HEK293 (cell line): ENCODE measurements around the gene CCBE1.

Experiments used
- CTCF ChIA-PET: fragments of 350-600 bp; formaldehyde crosslinking; extraction: SDS; loops from one replicate; lab custom pipeline; 2021; ENCODE audit warnings: antibody characterized with exemption; lab: Yijun Ruan, JAX
- POLR2A ChIA-PET: fragments of 300-600 bp; formaldehyde crosslinking; extraction: SDS; loops from one replicate; lab custom pipeline; 2020; ENCODE audit warnings: antibody characterized with exemption, inconsistent platforms; lab: Yijun Ruan, JAX
- H3K27ac ChIP-seq: fragments of 200-500 bp; sonication (Bioruptor generic); 2 replicates; pipeline ENCODE4 v1.5.1; 2014; ENCODE audit warnings: low read depth, low read length, control low read depth, inconsistent platforms; ENCODE audit errors: extremely low read depth
- H3K36me3 ChIP-seq, 2 experiments: fragments of 200-500 bp in 1 of 2; sonication (Bioruptor generic) in 1 of 2; 1 replicate in 1 of 2; 2 replicates in 1 of 2; pipeline ENCODE4 v1.5.1; 2014 to 2017; ENCODE audit warnings: inconsistent platforms in 2 of 2, low read length in 2 of 2; ENCODE audit not compliant: control insufficient read depth in 2 of 2, insufficient read depth in 1 of 2
- H3K4me1 ChIP-seq: fragments of 200-500 bp; sonication (Bioruptor generic); 2 replicates; pipeline ENCODE4 v1.5.1; 2014; ENCODE audit warnings: mild to moderate bottlenecking, low read length, inconsistent platforms; ENCODE audit not compliant: control insufficient read depth, insufficient read depth
- H3K4me3 ChIP-seq: 2 replicates; pipeline ENCODE4 v1.5.1; 2011; ENCODE audit warnings: low read depth, mild to moderate bottlenecking, control low read depth, low read length, moderate library complexity
- H3K9me3 ChIP-seq: fragments of 200-500 bp; sonication (Bioruptor generic); 2 replicates; pipeline ENCODE4 v1.5.1; 2014; ENCODE audit warnings: low read depth, low read length, inconsistent platforms; ENCODE audit not compliant: control insufficient read depth, insufficient read depth
- GLI2 ChIP-seq: fragments of 450-650 bp; formaldehyde crosslinking; IDR thresholded peaks from 2 replicates; pipeline ENCODE4; 2017; ENCODE audit warnings: missing biosample characterization, missing genetic modification characterization, low read depth, borderline replicate concordance
- GLIS1 ChIP-seq: fragments of 450-650 bp; formaldehyde crosslinking; IDR thresholded peaks from 2 replicates; pipeline ENCODE4 v1.5.1; 2016; ENCODE audit warnings: missing biosample characterization, missing genetic modification characterization
- GLIS2 ChIP-seq: fragments of 450-650 bp; formaldehyde crosslinking; IDR thresholded peaks from 2 replicates; pipeline ENCODE4 v1.5.1; 2016; ENCODE audit warnings: missing biosample characterization, missing genetic modification characterization
- KLF7 ChIP-seq: fragments of 450-650 bp; formaldehyde crosslinking; IDR thresholded peaks from 2 replicates; pipeline ENCODE4 v1.5.1; 2016; ENCODE audit warnings: missing biosample characterization, missing genetic modification characterization, borderline replicate concordance
- SCRT1 ChIP-seq: fragments of 450-650 bp; formaldehyde crosslinking; IDR thresholded peaks from 2 replicates; pipeline ENCODE4 v1.5.1; 2016; ENCODE audit warnings: missing biosample characterization, missing genetic modification characterization, borderline replicate concordance
- SP2 ChIP-seq: fragments of 450-650 bp; formaldehyde crosslinking; IDR thresholded peaks from 2 replicates; pipeline ENCODE4 v1.5.1; 2016; ENCODE audit warnings: missing biosample characterization, missing genetic modification characterization
- TCF7L2 ChIP-seq: IDR thresholded peaks from 2 replicates; pipeline ENCODE4 v1.6.1; 2011; ENCODE audit warnings: low read depth, mild to moderate bottlenecking, inconsistent platforms, low read length, moderate library complexity, borderline replicate concordance
- ZBTB1 ChIP-seq: fragments of 450-650 bp; formaldehyde crosslinking; IDR thresholded peaks from 2 replicates; pipeline ENCODE4 v1.5.1; 2016; ENCODE audit warnings: missing biosample characterization, missing genetic modification characterization
- ZBTB48 ChIP-seq: fragments of 450-650 bp; formaldehyde crosslinking; IDR thresholded peaks from 2 replicates; pipeline ENCODE4 v1.5.1; 2016; ENCODE audit warnings: missing biosample characterization, missing genetic modification characterization
- ZBTB7A ChIP-seq: fragments of 450-650 bp; formaldehyde crosslinking; IDR thresholded peaks from 2 replicates; pipeline ENCODE4 v1.5.1; 2016; ENCODE audit warnings: low read depth, missing biosample characterization, missing genetic modification characterization
- ZNF121 ChIP-seq: fragments of 450-650 bp; formaldehyde crosslinking; IDR thresholded peaks from 2 replicates; pipeline ENCODE4 v1.5.1; 2016; ENCODE audit warnings: missing biosample characterization, missing genetic modification characterization
- ZNF221 ChIP-seq: fragments of 450-650 bp; formaldehyde crosslinking; IDR thresholded peaks from 2 replicates; pipeline ENCODE4 v1.5.1; 2017; ENCODE audit warnings: missing biosample characterization, missing genetic modification characterization, borderline replicate concordance
- ZNF239 ChIP-seq: fragments of 450-650 bp; formaldehyde crosslinking; IDR thresholded peaks from 2 replicates; pipeline ENCODE4 v1.5.1; 2016; ENCODE audit warnings: missing biosample characterization, missing genetic modification characterization
- ZNF248 ChIP-seq: fragments of 450-650 bp; formaldehyde crosslinking; IDR thresholded peaks from 2 replicates; pipeline ENCODE4 v1.5.1; 2017; ENCODE audit warnings: missing biosample characterization, missing genetic modification characterization
- ZNF302 ChIP-seq: fragments of 450-650 bp; formaldehyde crosslinking; IDR thresholded peaks from 2 replicates; pipeline ENCODE4 v1.5.1; 2016; ENCODE audit warnings: missing biosample characterization, missing genetic modification characterization, low read depth
- ZNF416 ChIP-seq: fragments of 450-650 bp; formaldehyde crosslinking; IDR thresholded peaks from 2 replicates; pipeline ENCODE4 v1.5.1; 2016; ENCODE audit warnings: missing biosample characterization, missing genetic modification characterization
- ZNF561 ChIP-seq: fragments of 450-650 bp; IDR thresholded peaks from 2 replicates; pipeline ENCODE4 v1.5.1; 2018; ENCODE audit warnings: missing biosample characterization, missing genetic modification characterization, borderline replicate concordance
- ZNF776 ChIP-seq: fragments of 450-650 bp; formaldehyde crosslinking; IDR thresholded peaks from 2 replicates; pipeline ENCODE4 v1.5.0; 2017; ENCODE audit warnings: missing biosample characterization, missing genetic modification characterization, borderline replicate concordance
- ZSCAN23 ChIP-seq: fragments of 450-650 bp; formaldehyde crosslinking; IDR thresholded peaks from 2 replicates; pipeline ENCODE4 v1.5.1; 2016; ENCODE audit warnings: missing biosample characterization, missing genetic modification characterization
- TF ChIP-seq, protein P1 (sequence below): fragments of 450-650 bp; formaldehyde crosslinking; IDR thresholded peaks from 2 replicates; pipeline ENCODE4 v1.5.1; 2017; ENCODE audit warnings: missing biosample characterization, missing genetic modification characterization
- TF ChIP-seq, protein P2 (sequence below): fragments of 450-650 bp; formaldehyde crosslinking; IDR thresholded peaks from 2 replicates; pipeline ENCODE4 v1.5.1; 2016; ENCODE audit warnings: missing biosample characterization, missing genetic modification characterization
- TF ChIP-seq, protein P3 (sequence below): fragments of 450-650 bp; formaldehyde crosslinking; IDR thresholded peaks from 2 replicates; pipeline ENCODE4 v1.5.1; 2017; ENCODE audit warnings: missing biosample characterization, missing genetic modification characterization
- TF ChIP-seq, protein P4 (sequence below): fragments of 450-650 bp; formaldehyde crosslinking; IDR thresholded peaks from 2 replicates; pipeline ENCODE4 v1.5.1; 2016; ENCODE audit warnings: missing biosample characterization, missing genetic modification characterization
- TF ChIP-seq, protein P5 (sequence below): fragments of 450-650 bp; formaldehyde crosslinking; IDR thresholded peaks from 2 replicates; pipeline ENCODE4 v1.5.1; 2016; ENCODE audit warnings: missing biosample characterization, missing genetic modification characterization
- TF ChIP-seq, protein P6 (sequence below): fragments of 450-650 bp; formaldehyde crosslinking; IDR thresholded peaks from 2 replicates; pipeline ENCODE4 v1.5.1; 2016; ENCODE audit warnings: missing biosample characterization, missing genetic modification characterization, borderline replicate concordance

The CCBE1 gene

DNA sequence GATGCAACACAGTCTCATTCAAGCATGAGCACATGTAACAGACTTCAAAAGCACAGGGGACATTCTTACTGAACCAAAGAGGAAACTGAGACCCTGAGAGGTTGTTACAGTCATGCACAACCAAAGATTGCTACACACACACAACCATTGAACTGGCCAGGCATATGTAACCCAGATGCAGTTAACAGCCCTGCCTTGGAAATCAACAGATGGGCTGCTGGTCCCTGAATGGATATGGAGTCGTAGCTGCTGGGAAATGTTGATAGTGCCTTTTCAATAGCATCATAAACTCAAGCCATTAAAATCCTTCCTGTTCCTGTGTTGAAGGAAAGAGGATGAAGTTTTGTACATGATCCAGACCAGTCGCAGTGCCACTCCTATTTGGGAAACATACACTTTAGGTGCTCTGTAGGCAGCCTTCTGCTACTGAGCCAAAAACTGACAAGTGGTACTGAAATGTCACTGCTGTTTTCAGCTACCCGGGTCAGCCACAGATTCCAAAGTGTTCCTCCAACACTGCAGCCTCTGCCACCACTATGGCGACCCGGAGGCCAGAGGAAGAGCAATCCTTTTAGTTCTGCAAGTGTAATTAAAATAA, 143.9 kb downstream of the CCBE1 start:
- ChIA-PET POLR2A (no interaction called here), CTCF (interaction anchor here (0.6 to 1.1 kb wide), 2 partner anchors 78 to 97 kb away, joined by 3 read pairs; no protein-coding TSS in a partner anchor)
- Histone ChIP-seq H3K4me1 (no peaks in the 10 kb centered on the region), H3K4me3 (no peak overlapping the region), H3K36me3 (no peaks in the 10 kb centered on the region), H3K27ac (no peak overlapping the region), H3K9me3 (no peaks in the 10 kb centered on the region)
- TF ChIP-seq ZNF121 (no peak), ZSCAN23 (tag by site-specific recombination) (no peak), ZBTB48 (tag by site-specific recombination) (no peak), TCF7L2 (no peak), ZBTB1 (tag by site-specific recombination) (no peak), ZNF302 (tag by site-specific recombination) (no peak), ZBTB7A (no peak), GLI2 (tag by site-specific recombination) (no peak), GLIS2 (no peak), ZNF239 (tag by site-specific recombination) (no peak), GLIS1 (tag by site-specific recombination) (no peak), ZNF221 (tag by site-specific recombination) (no peak), SCRT1 (no peak), ZNF561 (no peak), ZNF776 (no peak), ZNF248 (tag by site-specific recombination) (no peak)
- TF ChIP-seq, protein P1, sequence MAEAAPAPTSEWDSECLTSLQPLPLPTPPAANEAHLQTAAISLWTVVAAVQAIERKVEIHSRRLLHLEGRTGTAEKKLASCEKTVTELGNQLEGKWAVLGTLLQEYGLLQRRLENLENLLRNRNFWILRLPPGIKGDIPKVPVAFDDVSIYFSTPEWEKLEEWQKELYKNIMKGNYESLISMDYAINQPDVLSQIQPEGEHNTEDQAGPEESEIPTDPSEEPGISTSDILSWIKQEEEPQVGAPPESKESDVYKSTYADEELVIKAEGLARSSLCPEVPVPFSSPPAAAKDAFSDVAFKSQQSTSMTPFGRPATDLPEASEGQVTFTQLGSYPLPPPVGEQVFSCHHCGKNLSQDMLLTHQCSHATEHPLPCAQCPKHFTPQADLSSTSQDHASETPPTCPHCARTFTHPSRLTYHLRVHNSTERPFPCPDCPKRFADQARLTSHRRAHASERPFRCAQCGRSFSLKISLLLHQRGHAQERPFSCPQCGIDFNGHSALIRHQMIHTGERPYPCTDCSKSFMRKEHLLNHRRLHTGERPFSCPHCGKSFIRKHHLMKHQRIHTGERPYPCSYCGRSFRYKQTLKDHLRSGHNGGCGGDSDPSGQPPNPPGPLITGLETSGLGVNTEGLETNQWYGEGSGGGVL (tag by site-specific recombination) = no peak
- TF ChIP-seq, protein P2, sequence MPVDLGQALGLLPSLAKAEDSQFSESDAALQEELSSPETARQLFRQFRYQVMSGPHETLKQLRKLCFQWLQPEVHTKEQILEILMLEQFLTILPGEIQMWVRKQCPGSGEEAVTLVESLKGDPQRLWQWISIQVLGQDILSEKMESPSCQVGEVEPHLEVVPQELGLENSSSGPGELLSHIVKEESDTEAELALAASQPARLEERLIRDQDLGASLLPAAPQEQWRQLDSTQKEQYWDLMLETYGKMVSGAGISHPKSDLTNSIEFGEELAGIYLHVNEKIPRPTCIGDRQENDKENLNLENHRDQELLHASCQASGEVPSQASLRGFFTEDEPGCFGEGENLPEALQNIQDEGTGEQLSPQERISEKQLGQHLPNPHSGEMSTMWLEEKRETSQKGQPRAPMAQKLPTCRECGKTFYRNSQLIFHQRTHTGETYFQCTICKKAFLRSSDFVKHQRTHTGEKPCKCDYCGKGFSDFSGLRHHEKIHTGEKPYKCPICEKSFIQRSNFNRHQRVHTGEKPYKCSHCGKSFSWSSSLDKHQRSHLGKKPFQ (tag by site-specific recombination) = no peak
- TF ChIP-seq, protein P3, sequence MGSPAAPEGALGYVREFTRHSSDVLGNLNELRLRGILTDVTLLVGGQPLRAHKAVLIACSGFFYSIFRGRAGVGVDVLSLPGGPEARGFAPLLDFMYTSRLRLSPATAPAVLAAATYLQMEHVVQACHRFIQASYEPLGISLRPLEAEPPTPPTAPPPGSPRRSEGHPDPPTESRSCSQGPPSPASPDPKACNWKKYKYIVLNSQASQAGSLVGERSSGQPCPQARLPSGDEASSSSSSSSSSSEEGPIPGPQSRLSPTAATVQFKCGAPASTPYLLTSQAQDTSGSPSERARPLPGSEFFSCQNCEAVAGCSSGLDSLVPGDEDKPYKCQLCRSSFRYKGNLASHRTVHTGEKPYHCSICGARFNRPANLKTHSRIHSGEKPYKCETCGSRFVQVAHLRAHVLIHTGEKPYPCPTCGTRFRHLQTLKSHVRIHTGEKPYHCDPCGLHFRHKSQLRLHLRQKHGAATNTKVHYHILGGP (tag by site-specific recombination) = no peak
- TF ChIP-seq, protein P4, sequence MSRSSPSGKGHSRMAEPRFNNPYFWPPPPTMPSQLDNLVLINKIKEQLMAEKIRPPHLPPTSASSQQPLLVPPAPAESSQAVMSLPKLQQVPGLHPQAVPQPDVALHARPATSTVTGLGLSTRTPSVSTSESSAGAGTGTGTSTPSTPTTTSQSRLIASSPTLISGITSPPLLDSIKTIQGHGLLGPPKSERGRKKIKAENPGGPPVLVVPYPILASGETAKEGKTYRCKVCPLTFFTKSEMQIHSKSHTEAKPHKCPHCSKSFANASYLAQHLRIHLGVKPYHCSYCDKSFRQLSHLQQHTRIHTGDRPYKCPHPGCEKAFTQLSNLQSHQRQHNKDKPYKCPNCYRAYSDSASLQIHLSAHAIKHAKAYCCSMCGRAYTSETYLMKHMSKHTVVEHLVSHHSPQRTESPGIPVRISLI = no peak

DNA sequence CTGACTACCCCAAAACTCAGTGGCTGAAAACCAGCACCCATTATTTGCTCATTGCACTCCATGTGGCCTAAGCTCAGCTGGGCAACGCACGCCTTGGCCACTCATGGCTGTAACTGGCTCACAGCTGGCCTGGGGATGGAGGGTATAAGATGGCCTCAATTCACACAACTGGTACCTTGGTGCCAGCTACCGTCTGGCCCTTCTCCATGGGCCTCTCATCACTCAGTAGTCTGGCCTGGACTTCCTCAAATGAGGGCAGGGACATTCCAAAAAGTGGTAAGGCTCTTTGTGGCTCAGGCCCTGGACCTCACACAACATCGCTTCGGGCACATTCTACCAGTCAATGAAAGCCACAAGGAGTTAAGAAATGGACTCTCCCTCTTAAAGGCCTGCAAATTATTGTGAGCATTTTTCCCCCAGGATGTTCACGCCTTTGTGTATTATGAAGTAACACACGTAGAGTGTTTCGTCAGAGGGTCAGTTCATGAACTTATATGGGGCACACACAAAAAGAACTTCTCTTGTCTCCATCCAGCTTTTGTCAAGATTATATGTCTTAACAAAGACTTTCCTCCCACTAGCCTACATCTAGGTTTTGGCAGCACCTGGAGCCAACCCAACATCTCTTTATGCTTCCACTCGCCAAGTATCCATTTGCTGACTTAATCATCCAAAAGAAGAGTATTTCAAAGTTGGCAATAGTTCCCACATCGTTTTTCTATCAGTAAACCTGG, 145.2 kb downstream of the CCBE1 start:
- Histone ChIP-seq H3K9me3 (no peaks in the 10 kb centered on the region), H3K4me1 (peaks cover 7% of the 10 kb centered on the region), H3K36me3 (no peaks in the 10 kb centered on the region), H3K27ac (no peak overlapping the region), H3K4me3 (no peak overlapping the region)
- CTCF ChIA-PET = no interaction called here
- POLR2A ChIA-PET = no interaction called here
- TF ChIP-seq, protein P5, sequence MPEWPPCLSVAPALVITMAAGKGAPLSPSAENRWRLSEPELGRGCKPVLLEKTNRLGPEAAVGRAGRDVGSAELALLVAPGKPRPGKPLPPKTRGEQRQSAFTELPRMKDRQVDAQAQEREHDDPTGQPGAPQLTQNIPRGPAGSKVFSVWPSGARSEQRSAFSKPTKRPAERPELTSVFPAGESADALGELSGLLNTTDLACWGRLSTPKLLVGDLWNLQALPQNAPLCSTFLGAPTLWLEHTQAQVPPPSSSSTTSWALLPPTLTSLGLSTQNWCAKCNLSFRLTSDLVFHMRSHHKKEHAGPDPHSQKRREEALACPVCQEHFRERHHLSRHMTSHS = no peak
- TF ChIP-seq ZNF416 (tag by site-specific recombination) (no peak), KLF7 (tag by site-specific recombination) (no peak), SP2 (tag by site-specific recombination) (no peak)
- TF ChIP-seq, protein P6, sequence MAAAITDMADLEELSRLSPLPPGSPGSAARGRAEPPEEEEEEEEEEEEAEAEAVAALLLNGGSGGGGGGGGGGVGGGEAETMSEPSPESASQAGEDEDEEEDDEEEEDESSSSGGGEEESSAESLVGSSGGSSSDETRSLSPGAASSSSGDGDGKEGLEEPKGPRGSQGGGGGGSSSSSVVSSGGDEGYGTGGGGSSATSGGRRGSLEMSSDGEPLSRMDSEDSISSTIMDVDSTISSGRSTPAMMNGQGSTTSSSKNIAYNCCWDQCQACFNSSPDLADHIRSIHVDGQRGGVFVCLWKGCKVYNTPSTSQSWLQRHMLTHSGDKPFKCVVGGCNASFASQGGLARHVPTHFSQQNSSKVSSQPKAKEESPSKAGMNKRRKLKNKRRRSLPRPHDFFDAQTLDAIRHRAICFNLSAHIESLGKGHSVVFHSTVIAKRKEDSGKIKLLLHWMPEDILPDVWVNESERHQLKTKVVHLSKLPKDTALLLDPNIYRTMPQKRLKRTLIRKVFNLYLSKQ (tag by site-specific recombination) = no peak
- TF ChIP-seq, protein P1 (tag by site-specific recombination) = no peak
